Measurements from ENCODE around the gene EDEM1.

DNA sequence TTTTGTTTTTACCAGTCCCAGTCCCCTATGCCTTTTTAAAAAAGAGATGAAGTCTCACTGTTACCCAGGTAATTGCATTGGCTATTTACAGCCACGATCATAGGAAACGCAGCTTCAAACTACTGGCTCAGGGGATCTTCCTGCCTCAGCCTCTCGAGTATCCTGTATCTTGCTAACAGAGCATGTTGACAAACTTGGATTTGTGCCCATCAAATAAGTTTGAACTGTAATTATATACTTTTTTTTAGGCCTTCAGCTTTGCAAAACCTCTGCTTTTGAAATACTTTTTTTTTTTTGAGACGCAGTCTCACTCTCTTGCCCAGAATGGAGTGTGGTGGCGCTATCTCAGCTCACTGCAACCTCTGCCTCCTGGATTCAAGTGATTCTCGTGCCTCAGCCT is 3.0 kb upstream of the EDEM1 start:
- TF ChIP-seq, protein P1, sequence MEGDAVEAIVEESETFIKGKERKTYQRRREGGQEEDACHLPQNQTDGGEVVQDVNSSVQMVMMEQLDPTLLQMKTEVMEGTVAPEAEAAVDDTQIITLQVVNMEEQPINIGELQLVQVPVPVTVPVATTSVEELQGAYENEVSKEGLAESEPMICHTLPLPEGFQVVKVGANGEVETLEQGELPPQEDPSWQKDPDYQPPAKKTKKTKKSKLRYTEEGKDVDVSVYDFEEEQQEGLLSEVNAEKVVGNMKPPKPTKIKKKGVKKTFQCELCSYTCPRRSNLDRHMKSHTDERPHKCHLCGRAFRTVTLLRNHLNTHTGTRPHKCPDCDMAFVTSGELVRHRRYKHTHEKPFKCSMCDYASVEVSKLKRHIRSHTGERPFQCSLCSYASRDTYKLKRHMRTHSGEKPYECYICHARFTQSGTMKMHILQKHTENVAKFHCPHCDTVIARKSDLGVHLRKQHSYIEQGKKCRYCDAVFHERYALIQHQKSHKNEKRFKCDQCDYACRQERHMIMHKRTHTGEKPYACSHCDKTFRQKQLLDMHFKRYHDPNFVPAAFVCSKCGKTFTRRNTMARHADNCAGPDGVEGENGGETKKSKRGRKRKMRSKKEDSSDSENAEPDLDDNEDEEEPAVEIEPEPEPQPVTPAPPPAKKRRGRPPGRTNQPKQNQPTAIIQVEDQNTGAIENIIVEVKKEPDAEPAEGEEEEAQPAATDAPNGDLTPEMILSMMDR (IDR thresholded peaks at IDR 0.05; ENCODE audit: insufficient read depth, low read depth, low read length): no peak
- TF ChIP-seq EZH2 (IDR thresholded peaks at IDR 0.05; ENCODE audit: insufficient read depth, low read length): no peak
